T-helper 2 cell treated with Interferon-gamma antibody and Interleukin-4, amounts not matched to agents 5 μg/mL and 100 μg/mL, for 36 hours (primary cell): Measurements from ENCODE around the gene PCSK7.
"Not testable (repeated sequence)": the region's sequence is repeated elsewhere in the genome, so short reads cannot be mapped to it uniquely, and the experiment has no call there.

Source experiments
- DNase-seq: peaks from one replicate; pipeline ENCODE4 v3.0.0; 2021; ENCODE audit warnings: low spot score
- H3K27ac Mint-ChIP-seq: one replicate; pipeline ENCODE4 v1.8.0; 2021; ENCODE audit warnings: mild to moderate bottlenecking, mixed read lengths
- H3K27me3 Mint-ChIP-seq: one replicate; pipeline ENCODE4 v1.8.0; 2021; ENCODE audit warnings: low read depth, mixed read lengths
- H3K36me3 Mint-ChIP-seq: one replicate; pipeline ENCODE4 v1.8.0; 2021; ENCODE audit warnings: low read depth, mixed read lengths
- H3K4me1 Mint-ChIP-seq: one replicate; pipeline ENCODE4 v1.8.0; 2021; ENCODE audit warnings: low read depth, mixed read lengths
- H3K4me3 Mint-ChIP-seq: one replicate; pipeline ENCODE4 v1.8.0; 2022; ENCODE audit warnings: mild to moderate bottlenecking, moderate library complexity, mixed read lengths
- H3K9me3 Mint-ChIP-seq: one replicate; pipeline ENCODE4 v1.8.0; 2021; ENCODE audit warnings: mixed read lengths

PCSK7 gene

GRCh38 chr11:117191680-117192400 is 40.0 kb downstream of the PCSK7 start:
- no peaks in the 10 kb centered on the region for H3K4me1 Mint-ChIP-seq
- H3K27me3 Mint-ChIP-seq: no peaks in the 10 kb centered on the region
- DNase-seq: no peak
- no peak overlapping the region for H3K27ac Mint-ChIP-seq
- peaks cover 11% of the 10 kb centered on the region for H3K36me3 Mint-ChIP-seq
- H3K4me3 Mint-ChIP-seq: no peak overlapping the region
- H3K9me3 Mint-ChIP-seq: no peaks in the 10 kb centered on the region

GRCh38 chr11:117189941-117190544 is 41.8 kb downstream of the PCSK7 start:
- Mint-ChIP-seq H3K4me3 (no peak overlapping the region), H3K4me1 (no peaks in the 10 kb centered on the region), H3K27me3 (no peaks in the 10 kb centered on the region)

GRCh38 chr11:117189191-117189940 is 42.5 kb downstream of the PCSK7 start:
- H3K27me3 Mint-ChIP-seq: no peaks in the 10 kb centered on the region
- H3K27ac Mint-ChIP-seq: no peak overlapping the region

More at GRCh38 chr11:117189941-117190544, 41.8 kb downstream of the PCSK7 start:
- peaks cover 13% of the 10 kb centered on the region for H3K36me3 Mint-ChIP-seq
- no peak overlapping the region for H3K27ac Mint-ChIP-seq
- H3K9me3 Mint-ChIP-seq: no peaks in the 10 kb centered on the region
- DNase-seq: no peak

GRCh38 chr11:117188620-117189081 is 43.2 kb downstream of the PCSK7 start:
- DNase-seq: no peak
- Mint-ChIP-seq H3K4me1 (no peaks in the 10 kb centered on the region), H3K36me3 (peaks cover 13% of the 10 kb centered on the region), H3K27ac (no peak overlapping the region), H3K4me3 (no peak overlapping the region), H3K9me3 (no peaks in the 10 kb centered on the region), H3K27me3 (no peaks in the 10 kb centered on the region)

More at GRCh38 chr11:117189191-117189940, 42.5 kb downstream of the PCSK7 start:
- Mint-ChIP-seq H3K4me1 (no peaks in the 10 kb centered on the region), H3K9me3 (no peaks in the 10 kb centered on the region), H3K4me3 (no peak overlapping the region), H3K36me3 (peaks cover 13% of the 10 kb centered on the region)
- DNase-seq: no peak

GRCh38 chr11:117187799-117188481 is 43.9 kb downstream of the PCSK7 start:
- Mint-ChIP-seq H3K4me3 (no peak overlapping the region), H3K27ac (no peak overlapping the region), H3K4me1 (no peaks in the 10 kb centered on the region)

GRCh38 chr11:117187428-117187798 is 44.5 kb downstream of the PCSK7 start:
- H3K36me3 Mint-ChIP-seq: peaks cover 13% of the 10 kb centered on the region
- H3K9me3 Mint-ChIP-seq: no peaks in the 10 kb centered on the region
- no peak overlapping the region for H3K27ac Mint-ChIP-seq
- H3K27me3 Mint-ChIP-seq: no peaks in the 10 kb centered on the region
- H3K4me3 Mint-ChIP-seq: no peak overlapping the region
- DNase-seq: no peak
- H3K4me1 Mint-ChIP-seq: no peaks in the 10 kb centered on the region

More at GRCh38 chr11:117187799-117188481, 43.9 kb downstream of the PCSK7 start:
- no peak for DNase-seq
- peaks cover 10% of the 10 kb centered on the region for H3K36me3 Mint-ChIP-seq
- no peaks in the 10 kb centered on the region for H3K9me3 Mint-ChIP-seq
- H3K27me3 Mint-ChIP-seq: no peaks in the 10 kb centered on the region

GRCh38 chr11:117187007-117187406 is 44.9 kb downstream of the PCSK7 start:
- H3K27me3 Mint-ChIP-seq: no peaks in the 10 kb centered on the region
- no peak overlapping the region for H3K27ac Mint-ChIP-seq
- peaks cover 13% of the 10 kb centered on the region for H3K36me3 Mint-ChIP-seq
- no peaks in the 10 kb centered on the region for H3K4me1 Mint-ChIP-seq
- no peak for DNase-seq
- no peaks in the 10 kb centered on the region for H3K9me3 Mint-ChIP-seq
- H3K4me3 Mint-ChIP-seq: no peak overlapping the region

GRCh38 chr11:117186431-117186761 is 45.5 kb downstream of the PCSK7 start:
- DNase-seq: no peak
- no peaks in the 10 kb centered on the region for H3K4me1 Mint-ChIP-seq
- H3K9me3 Mint-ChIP-seq: no peaks in the 10 kb centered on the region
- H3K27ac Mint-ChIP-seq: no peak overlapping the region
- H3K36me3 Mint-ChIP-seq: peaks cover 11% of the 10 kb centered on the region
- no peak overlapping the region for H3K4me3 Mint-ChIP-seq
- H3K27me3 Mint-ChIP-seq: no peaks in the 10 kb centered on the region

- no peaks in the 10 kb centered on the region for H3K9me3 Mint-ChIP-seq
- no peak for DNase-seq
- H3K4me1 Mint-ChIP-seq: peaks cover 3% of the 10 kb centered on the region
- no peak overlapping the region for H3K27ac Mint-ChIP-seq
- no peaks in the 10 kb centered on the region for H3K27me3 Mint-ChIP-seq
- no peak overlapping the region for H3K4me3 Mint-ChIP-seq
- H3K36me3 Mint-ChIP-seq: peaks cover 11% of the 10 kb centered on the region
Measured at GRCh38 chr11:117185736-117186430, 46.0 kb downstream of the PCSK7 start.

- DNase-seq: no peak
- H3K27me3 Mint-ChIP-seq: no peaks in the 10 kb centered on the region
- H3K4me1 Mint-ChIP-seq: peaks cover 17% of the 10 kb centered on the region
- H3K27ac Mint-ChIP-seq: no peak overlapping the region
- no peak overlapping the region for H3K4me3 Mint-ChIP-seq
- peaks cover 6% of the 10 kb centered on the region for H3K36me3 Mint-ChIP-seq
- no peaks in the 10 kb centered on the region for H3K9me3 Mint-ChIP-seq
Measured at GRCh38 chr11:117183724-117184349, 48.0 kb downstream of the PCSK7 start.

- H3K4me3 Mint-ChIP-seq, H3K27me3 Mint-ChIP-seq, H3K36me3 Mint-ChIP-seq, DNase-seq, H3K27ac Mint-ChIP-seq, H3K9me3 Mint-ChIP-seq: not testable (repeated sequence)
- peaks cover 21% of the 10 kb centered on the region for H3K4me1 Mint-ChIP-seq
Measured at GRCh38 chr11:117183178-117183577, 48.7 kb downstream of the PCSK7 start.

- peaks cover 27% of the 10 kb centered on the region for H3K4me1 Mint-ChIP-seq
- peaks cover 6% of the 10 kb centered on the region for H3K36me3 Mint-ChIP-seq
- no peak overlapping the region for H3K4me3 Mint-ChIP-seq
- no peaks in the 10 kb centered on the region for H3K27me3 Mint-ChIP-seq
- no peaks in the 10 kb centered on the region for H3K9me3 Mint-ChIP-seq
- no peak overlapping the region for H3K27ac Mint-ChIP-seq
- DNase-seq: no peak
Measured at GRCh38 chr11:117182551-117182935, 49.3 kb downstream of the PCSK7 start.
